Thyroid gland (tissue), 4 donors: Measurements from ENCODE around the gene MEAF6. TPM values are rescaled to one million over a fixed set of nuclear protein-coding genes. Genes with fewer than 3 reads are reported as not detected.

Source experiments
- DNase-seq, 2 donors: peaks; one replicate each; pipeline ENCODE4 v3.0.0-alpha.2; 2019
- H3K27ac ChIP-seq, 3 donors: fragments of 200-600 bp; sonication (generic); 1 replicate in 2 of 3; 2 replicates in 1 of 3; pipeline ENCODE4 v1.5.1; 2016 to 2019; ENCODE audit warnings: mild to moderate bottlenecking in 1 of 3, moderate library complexity in 1 of 3
- H3K27me3 ChIP-seq: fragments of 200-600 bp; sonication (generic); one replicate; pipeline ENCODE4 v1.5.1; 2019
- H3K36me3 ChIP-seq, 2 donors: fragments of 200-600 bp; sonication (generic); one replicate each; pipeline ENCODE4 v1.5.1; 2016 to 2019
- H3K4me1 ChIP-seq, 2 donors: fragments of 200-600 bp; sonication (generic); one replicate each; pipeline ENCODE4 v1.5.1; 2017 to 2019
- H3K4me3 ChIP-seq, 3 donors: fragments of 200-600 bp; sonication (generic); replicated peaks in 1 of 3; 1 replicate in 2 of 3; 2 replicates in 1 of 3; pipeline ENCODE4 v1.5.1; 2016; ENCODE audit warnings: mild to moderate bottlenecking in 1 of 3
- H3K9me3 ChIP-seq: fragments of 200-600 bp; sonication (generic); one replicate; pipeline ENCODE4 v1.5.1; 2017
- POLR2A ChIP-seq, 2 donors: fragments of 450-650 bp; IDR thresholded peaks; one replicate each; pipeline ENCODE4 v1.6.1; 2017; ENCODE audit warnings: antibody characterized with exemption in 2 of 2, mild to moderate bottlenecking in 2 of 2, moderate library complexity in 1 of 2
- WGBS, 2 donors: methylation state at CpG; one replicate each; pipeline ENCODE4 v1.1.5; 2017; 5-methylcytosine and 5-hydroxymethylcytosine counted together
- intact Hi-C: fragments of 100-400 bp; cut with DNase I; formaldehyde crosslinking; loops from one replicate; pipeline ENCODE4 v1.15.1; 2023
- total RNA-seq, 4 donors: library from RNA; depleted of rRNA; stranded (reverse); fragments of >200 nt; gene quantifications; one replicate each; pipeline ENCODE4 v1.2.3, GENCODE V29; 2016
- TF ChIP-seq, protein P1 (sequence below), 6 experiments: fragments of 200-600 bp in 3 of 6; fragments of 450-650 bp in 3 of 6; sonication (generic) in 3 of 6; IDR thresholded peaks; one replicate each; pipeline ENCODE4 v1.5.1; 2016 to 2019; ENCODE audit warnings: antibody characterized with exemption in 6 of 6, mild to moderate bottlenecking in 2 of 6, inconsistent platforms in 1 of 6, moderate library complexity in 1 of 6

MEAF6 gene
- total RNA-seq, 4 donors from 2014 or later, result 78.9 to 109 (median 92.7) TPM

DNA sequence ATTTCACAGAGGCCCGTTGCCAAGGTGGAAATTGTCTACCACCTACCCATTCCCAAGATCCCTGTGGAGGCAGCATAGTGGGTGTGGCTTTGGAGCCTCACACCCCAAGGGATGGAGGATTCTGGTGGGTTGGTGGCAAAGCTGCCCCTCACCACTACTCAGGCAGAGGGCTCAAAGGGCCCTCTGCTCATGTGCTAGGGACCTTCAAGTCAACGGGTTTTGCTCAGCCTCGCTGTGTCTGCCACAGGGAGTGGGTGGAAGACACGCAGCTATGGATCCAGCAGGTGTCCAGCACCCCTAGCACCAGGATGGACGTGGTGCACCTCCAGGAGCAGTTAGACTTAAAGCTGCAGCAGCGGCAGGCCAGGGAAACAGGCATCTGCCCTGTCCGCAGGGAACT, 44.5 kb upstream of the MEAF6 start:
- no peaks in the 10 kb centered on the region for H3K36me3 ChIP-seq
- peaks cover 10 to 16% of the 10 kb centered on the region in 2 donors for H3K4me1 ChIP-seq
- no peaks in the 10 kb centered on the region for H3K27me3 ChIP-seq
- intact Hi-C loops, result loop anchor here (10.0 kb wide), 1 partner anchor 136 kb away; the partner anchor contains the start of gene CDCA8
- WGBS, 2 donors, result 85 to 95% methylated on average over 2 to 5 of the region's 7 CpGs
- no peak overlapping the region for H3K27ac ChIP-seq
- no peak for DNase-seq
- TF ChIP-seq, protein P1, sequence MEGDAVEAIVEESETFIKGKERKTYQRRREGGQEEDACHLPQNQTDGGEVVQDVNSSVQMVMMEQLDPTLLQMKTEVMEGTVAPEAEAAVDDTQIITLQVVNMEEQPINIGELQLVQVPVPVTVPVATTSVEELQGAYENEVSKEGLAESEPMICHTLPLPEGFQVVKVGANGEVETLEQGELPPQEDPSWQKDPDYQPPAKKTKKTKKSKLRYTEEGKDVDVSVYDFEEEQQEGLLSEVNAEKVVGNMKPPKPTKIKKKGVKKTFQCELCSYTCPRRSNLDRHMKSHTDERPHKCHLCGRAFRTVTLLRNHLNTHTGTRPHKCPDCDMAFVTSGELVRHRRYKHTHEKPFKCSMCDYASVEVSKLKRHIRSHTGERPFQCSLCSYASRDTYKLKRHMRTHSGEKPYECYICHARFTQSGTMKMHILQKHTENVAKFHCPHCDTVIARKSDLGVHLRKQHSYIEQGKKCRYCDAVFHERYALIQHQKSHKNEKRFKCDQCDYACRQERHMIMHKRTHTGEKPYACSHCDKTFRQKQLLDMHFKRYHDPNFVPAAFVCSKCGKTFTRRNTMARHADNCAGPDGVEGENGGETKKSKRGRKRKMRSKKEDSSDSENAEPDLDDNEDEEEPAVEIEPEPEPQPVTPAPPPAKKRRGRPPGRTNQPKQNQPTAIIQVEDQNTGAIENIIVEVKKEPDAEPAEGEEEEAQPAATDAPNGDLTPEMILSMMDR (IDR thresholded peaks at IDR 0.05), result no peak
- no peak for TF ChIP-seq POLR2A (IDR thresholded peaks at IDR 0.05)
- no peaks in the 10 kb centered on the region for H3K9me3 ChIP-seq
- no peak overlapping the region for H3K4me3 ChIP-seq

DNA sequence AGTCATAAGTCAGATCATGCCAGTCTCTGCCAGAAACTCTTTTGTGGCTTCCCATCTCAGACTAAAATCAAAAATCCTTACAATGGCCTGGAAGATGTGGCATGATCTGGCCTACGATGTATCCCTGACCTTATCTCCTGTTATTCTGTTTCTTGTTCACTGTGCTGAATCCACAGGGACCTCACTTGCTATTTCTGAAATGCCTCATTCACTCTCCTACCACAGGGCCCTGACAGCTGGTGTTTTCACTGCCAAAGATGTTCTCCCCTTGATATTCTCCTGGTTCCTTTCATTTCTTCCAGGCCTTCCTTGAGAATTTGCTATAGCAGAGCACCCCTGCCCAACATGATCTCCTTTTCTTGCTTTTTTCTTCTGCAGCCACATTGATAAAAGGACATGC, 43.8 kb upstream of the MEAF6 start:
- DNase-seq, result no peak
- Histone ChIP-seq H3K4me3 (no peak overlapping the region), H3K9me3 (no peaks in the 10 kb centered on the region), H3K4me1 (peaks cover 12 to 17% of the 10 kb centered on the region in 2 donors), H3K36me3 (no peaks in the 10 kb centered on the region), H3K27ac (no peak overlapping the region), H3K27me3 (no peaks in the 10 kb centered on the region)
- intact Hi-C loops, result loop anchor here (10.0 kb wide), 1 partner anchor 136 kb away; the partner anchor contains the start of gene CDCA8
- 79 to 90% methylated on average over 1 of the region's 1 CpG for WGBS, 2 donors
- TF ChIP-seq, protein P1 (IDR thresholded peaks at IDR 0.05), result no peak
- no peak for TF ChIP-seq POLR2A (IDR thresholded peaks at IDR 0.05)

DNA sequence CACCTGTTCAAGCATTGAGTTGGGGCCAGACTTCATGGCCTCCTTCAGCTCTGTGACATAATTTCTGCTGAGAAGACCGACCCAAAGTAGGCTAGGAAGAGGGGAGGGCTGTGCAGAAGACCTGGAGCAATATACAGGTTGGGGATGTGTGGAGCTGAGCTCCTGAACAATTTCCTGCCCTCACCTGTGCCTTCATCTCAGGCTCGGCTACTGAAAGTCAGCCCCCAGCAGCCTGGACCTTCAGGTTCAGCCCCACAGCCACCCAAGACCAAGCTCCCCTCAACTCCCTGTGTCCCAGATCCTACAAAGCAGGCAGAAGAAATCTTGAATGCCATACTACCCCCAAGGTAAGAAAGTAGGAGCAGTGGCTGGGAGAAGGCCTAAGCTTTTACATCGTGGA, 42.8 kb upstream of the MEAF6 start:
- H3K9me3 ChIP-seq, result no peaks in the 10 kb centered on the region
- no peaks in the 10 kb centered on the region for H3K27me3 ChIP-seq
- peaks cover 21 to 28% of the 10 kb centered on the region in 2 donors for H3K4me1 ChIP-seq
- intact Hi-C loops, result loop anchor here (10.0 kb wide), 1 partner anchor 137 kb away; the partner anchor contains the start of gene CDCA8
- no peak for DNase-seq
- no peak for TF ChIP-seq POLR2A (IDR thresholded peaks at IDR 0.05)
- TF ChIP-seq, protein P1 (IDR thresholded peaks at IDR 0.05), result no peak
- H3K4me3 ChIP-seq, result peak overlapping the region in 1 of 3 donors; percentile 30
- 55 to 62% methylated on average over 3 of the region's 3 CpGs for WGBS, 2 donors
- no peaks in the 10 kb centered on the region for H3K36me3 ChIP-seq
- peak overlapping the region; percentile 25 to 66 (median 37) for H3K27ac ChIP-seq

DNA sequence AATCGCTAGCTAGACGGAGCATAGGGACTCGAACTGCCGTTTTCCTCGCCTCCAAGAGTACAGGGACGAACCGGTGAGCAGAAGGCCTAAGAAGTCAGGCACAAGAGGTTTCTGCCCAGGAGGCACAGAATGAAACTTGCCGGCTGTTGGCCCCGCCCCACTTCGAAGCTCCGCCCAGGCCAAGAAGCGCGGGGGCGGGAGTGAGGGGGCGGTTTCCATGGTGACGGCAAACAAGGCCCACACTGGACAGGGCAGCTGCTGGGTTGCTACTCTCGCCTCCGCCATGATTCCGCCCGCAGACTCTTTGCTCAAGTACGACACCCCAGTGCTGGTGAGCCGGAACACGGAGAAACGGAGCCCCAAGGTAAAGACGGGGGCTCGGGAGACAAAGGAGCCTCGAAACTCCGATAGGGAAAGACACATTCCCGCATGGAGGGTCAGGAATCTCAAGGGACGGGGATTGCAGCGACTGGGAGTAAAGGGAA, 42.2 kb upstream of the MEAF6 start, which contains the start of gene DNALI1:
TSS of gene DNALI1 (plus strand) at position 229 of the 485 bp plus-strand sequence. CDS start at position 284, 55 bp downstream.
- Histone ChIP-seq H3K9me3 (no peaks in the 10 kb centered on the region), H3K27ac (peak within 1 kb of the TSS; percentile 25 to 66 (median 37)), H3K4me3 (peak within 1 kb of the TSS in 1 of 3 donors; percentile 30), H3K4me1 (peaks cover 21 to 28% of the 10 kb centered on the region in 2 donors), H3K27me3 (no peaks in the 10 kb centered on the region), H3K36me3 (peaks cover 0 to under 1% of the 10 kb centered on the region in 2 donors)
- DNase-seq, result peak; percentile 93 to 94
- TF ChIP-seq POLR2A (IDR thresholded peaks at IDR 0.05), result peak in 1 of 2 donors; percentile 67
- TF ChIP-seq, protein P1 (IDR thresholded peaks at IDR 0.05), result no peak
- intact Hi-C loops, result loop anchor here (10.0 kb wide), 1 partner anchor 138 kb away; the partner anchor contains the start of gene CDCA8
- 3 to 27% methylated on average over 21 to 27 of the region's 31 CpGs for WGBS, 2 donors
